ENCODE data around the gene TALDO1. TPM values are rescaled to one million over a fixed set of nuclear protein-coding genes. Genes with fewer than 3 reads are reported as not detected.

Gene TALDO1
- total RNA-seq, 1 experiment from 2014 or later = 137 TPM

- peak; percentile 80 for DNase-seq (ENCODE audit: unreplicated experiment)
- no TSS peak for BruUV-seq (replicated peaks)
- ChIA-PET CTCF (interaction anchor here (0.6 to 1.6 kb wide), 8 partner anchors 10 to 205 kb away, joined by 3 to 5 read pairs (median 3); no protein-coding TSS in a partner anchor), POLR2A (interaction anchor here (0.6 to 2.1 kb wide), 8 partner anchors 11 to 770 kb away, joined by 3 to 9 read pairs (median 3); partner anchors contain the start of gene TALDO1)
- Mint-ChIP-seq H3K36me3 (ENCODE audit: insufficient read depth, unreplicated experiment) (peaks cover 9% of the 10 kb centered on the region), H3K27ac (ENCODE audit: low read depth, unreplicated experiment) (no peak overlapping the region), H3K9me3 (ENCODE audit: unreplicated experiment) (no peaks in the 10 kb centered on the region), H3K27me3 (ENCODE audit: insufficient read depth, unreplicated experiment) (no peaks in the 10 kb centered on the region), H3K4me3 (ENCODE audit: unreplicated experiment) (no peak overlapping the region), H3K4me1 (ENCODE audit: insufficient read depth, unreplicated experiment) (no peaks in the 10 kb centered on the region)
- intact Hi-C loops (cut with micrococcal nuclease) = no loop called here
- peak; percentile 64 for TF ChIP-seq CTCF (IDR thresholded peaks at IDR 0.05; ENCODE audit: unreplicated experiment)
Observed at GRCh38 chr11:783581-784015, 36.3 kb downstream of the TALDO1 start.

GRCh38 chr11:786235-787083, 39.2 kb downstream of the TALDO1 start:
- Mint-ChIP-seq H3K27ac (ENCODE audit: low read depth, unreplicated experiment) (no peak overlapping the region), H3K4me3 (ENCODE audit: unreplicated experiment) (no peak overlapping the region), H3K27me3 (ENCODE audit: insufficient read depth, unreplicated experiment) (no peaks in the 10 kb centered on the region), H3K36me3 (ENCODE audit: insufficient read depth, unreplicated experiment) (peaks cover 15% of the 10 kb centered on the region), H3K4me1 (ENCODE audit: insufficient read depth, unreplicated experiment) (no peaks in the 10 kb centered on the region), H3K9me3 (ENCODE audit: unreplicated experiment) (no peaks in the 10 kb centered on the region)
- intact Hi-C loops (cut with micrococcal nuclease) = no loop called here
- TF ChIP-seq CTCF (IDR thresholded peaks at IDR 0.05; ENCODE audit: unreplicated experiment) = no peak
- no peak for DNase-seq (ENCODE audit: unreplicated experiment)
- CTCF ChIA-PET = interaction anchor here (0.8 kb wide), 1 partner anchor 198 kb away, joined by 4 read pairs; no protein-coding TSS in a partner anchor
- BruUV-seq (replicated peaks) = no TSS peak
- POLR2A ChIA-PET = interaction anchor here (0.7 to 1.7 kb wide), 5 partner anchors 9 to 92 kb away, joined by 3 to 6 read pairs (median 4); partner anchors contain the start of genes DEAF1, GATD1 and RPLP2

- no peak overlapping the region for H3K27ac Mint-ChIP-seq (ENCODE audit: low read depth, unreplicated experiment)
- no peaks in the 10 kb centered on the region for H3K9me3 Mint-ChIP-seq (ENCODE audit: unreplicated experiment)
- ChIA-PET CTCF (no interaction called here), POLR2A (interaction anchor here (0.9 kb wide), 1 partner anchor 9 kb away, joined by 6 read pairs; no protein-coding TSS in a partner anchor)
- no peaks in the 10 kb centered on the region for H3K27me3 Mint-ChIP-seq (ENCODE audit: insufficient read depth, unreplicated experiment)
- no peak overlapping the region for H3K4me3 Mint-ChIP-seq (ENCODE audit: unreplicated experiment)
- peaks cover 17% of the 10 kb centered on the region for H3K36me3 Mint-ChIP-seq (ENCODE audit: insufficient read depth, unreplicated experiment)
- no peak for DNase-seq (ENCODE audit: unreplicated experiment)
- TF ChIP-seq CTCF (IDR thresholded peaks at IDR 0.05; ENCODE audit: unreplicated experiment) = no peak
- no peaks in the 10 kb centered on the region for H3K4me1 Mint-ChIP-seq (ENCODE audit: insufficient read depth, unreplicated experiment)
- no TSS peak for BruUV-seq (replicated peaks)
- intact Hi-C loops (cut with micrococcal nuclease) = no loop called here
Observed at GRCh38 chr11:787084-787675, 39.9 kb downstream of the TALDO1 start.

GRCh38 chr11:788009-788640, 40.9 kb downstream of the TALDO1 start:
- H3K27me3 Mint-ChIP-seq (ENCODE audit: insufficient read depth, unreplicated experiment) = no peaks in the 10 kb centered on the region

More at GRCh38 chr11:788009-788640, 40.9 kb downstream of the TALDO1 start:
- no TSS peak for BruUV-seq (replicated peaks)
- TF ChIP-seq CTCF (IDR thresholded peaks at IDR 0.05; ENCODE audit: unreplicated experiment) = peak; percentile 12
- intact Hi-C loops (cut with micrococcal nuclease) = no loop called here
- no peak overlapping the region for H3K4me3 Mint-ChIP-seq (ENCODE audit: unreplicated experiment)
- no peaks in the 10 kb centered on the region for H3K4me1 Mint-ChIP-seq (ENCODE audit: insufficient read depth, unreplicated experiment)
- ChIA-PET POLR2A (no interaction called here), CTCF (no interaction called here)
- no peak overlapping the region for H3K27ac Mint-ChIP-seq (ENCODE audit: low read depth, unreplicated experiment)
- no peak for DNase-seq (ENCODE audit: unreplicated experiment)
- H3K36me3 Mint-ChIP-seq (ENCODE audit: insufficient read depth, unreplicated experiment) = peaks cover 19% of the 10 kb centered on the region
- no peaks in the 10 kb centered on the region for H3K9me3 Mint-ChIP-seq (ENCODE audit: unreplicated experiment)

Data from MCF 10A (cell line).